ENCODE measurements around the gene C22orf39.
"Not testable (repeated sequence)": the region's sequence is repeated elsewhere in the genome, so short reads cannot be mapped to it uniquely, and the experiment has no call there.

Gene C22orf39

GRCh38 chr22:19443544-19444211, 3.8 kb downstream of the C22orf39 start:
- Histone ChIP-seq H3K36me3 (ENCODE audit: insufficient read depth, insufficient read length, low read length) (peaks cover 48% of the 10 kb centered on the region), H3K27me3 (ENCODE audit: insufficient read depth, insufficient read length) (no peaks in the 10 kb centered on the region), H3K4me1 (ENCODE audit: insufficient read depth, insufficient read length) (no peaks in the 10 kb centered on the region), H3K9me3 (ENCODE audit: insufficient read depth, low read length) (no peaks in the 10 kb centered on the region), H3K4me3 (ENCODE audit: insufficient read length, low read depth) (no peak overlapping the region), H3K9ac (ENCODE audit: insufficient read length, low read depth) (no peak overlapping the region)
- DNase-seq (ENCODE audit: low read depth, low spot score), result no peak
- no peak for TF ChIP-seq ZNF274 (IDR thresholded peaks at IDR 0.05; ENCODE audit: low read depth, low read length)
- TF ChIP-seq YY1 (IDR thresholded peaks at IDR 0.05; ENCODE audit: insufficient read depth, insufficient read length), result no peak
- no peak for TF ChIP-seq SUZ12 (IDR thresholded peaks at IDR 0.05; ENCODE audit: extremely low read depth, insufficient read depth, insufficient read length)

DNA sequence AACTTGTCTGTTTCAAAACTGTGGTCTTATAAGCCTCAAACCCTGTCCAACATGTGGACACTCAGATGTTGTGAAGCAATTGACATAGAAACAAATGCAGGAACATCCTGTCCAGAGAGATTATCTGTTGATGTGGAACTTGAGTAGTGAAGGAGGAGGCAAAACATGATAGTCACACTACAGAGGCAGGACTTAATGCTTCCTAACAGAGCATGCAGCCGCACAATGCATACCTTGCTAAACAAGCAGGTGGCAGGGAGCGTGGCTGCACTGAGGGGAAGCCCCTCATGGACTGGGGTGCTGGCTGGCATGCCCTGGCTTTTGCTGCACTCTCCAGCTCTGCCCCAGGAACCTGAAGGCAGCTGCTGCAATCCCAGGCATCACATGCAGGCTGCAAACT, 5.3 kb downstream of the C22orf39 start:
- no peaks in the 10 kb centered on the region for H3K27me3 ChIP-seq (ENCODE audit: insufficient read depth, insufficient read length)
- H3K4me1 ChIP-seq (ENCODE audit: insufficient read depth, insufficient read length), result no peaks in the 10 kb centered on the region
- H3K9me3 ChIP-seq (ENCODE audit: insufficient read depth, low read length), result no peaks in the 10 kb centered on the region
- TF ChIP-seq ZNF274 (IDR thresholded peaks at IDR 0.05; ENCODE audit: low read depth, low read length), result no peak
- TF ChIP-seq SUZ12 (IDR thresholded peaks at IDR 0.05; ENCODE audit: extremely low read depth, insufficient read depth, insufficient read length), result no peak
- TF ChIP-seq YY1 (IDR thresholded peaks at IDR 0.05; ENCODE audit: insufficient read depth, insufficient read length), result no peak
- no peak overlapping the region for H3K9ac ChIP-seq (ENCODE audit: insufficient read length, low read depth)
- H3K36me3 ChIP-seq (ENCODE audit: insufficient read depth, insufficient read length, low read length), result peaks cover 51% of the 10 kb centered on the region
- no peak for DNase-seq (ENCODE audit: low read depth, low spot score)
- H3K4me3 ChIP-seq (ENCODE audit: insufficient read length, low read depth), result no peak overlapping the region

DNA sequence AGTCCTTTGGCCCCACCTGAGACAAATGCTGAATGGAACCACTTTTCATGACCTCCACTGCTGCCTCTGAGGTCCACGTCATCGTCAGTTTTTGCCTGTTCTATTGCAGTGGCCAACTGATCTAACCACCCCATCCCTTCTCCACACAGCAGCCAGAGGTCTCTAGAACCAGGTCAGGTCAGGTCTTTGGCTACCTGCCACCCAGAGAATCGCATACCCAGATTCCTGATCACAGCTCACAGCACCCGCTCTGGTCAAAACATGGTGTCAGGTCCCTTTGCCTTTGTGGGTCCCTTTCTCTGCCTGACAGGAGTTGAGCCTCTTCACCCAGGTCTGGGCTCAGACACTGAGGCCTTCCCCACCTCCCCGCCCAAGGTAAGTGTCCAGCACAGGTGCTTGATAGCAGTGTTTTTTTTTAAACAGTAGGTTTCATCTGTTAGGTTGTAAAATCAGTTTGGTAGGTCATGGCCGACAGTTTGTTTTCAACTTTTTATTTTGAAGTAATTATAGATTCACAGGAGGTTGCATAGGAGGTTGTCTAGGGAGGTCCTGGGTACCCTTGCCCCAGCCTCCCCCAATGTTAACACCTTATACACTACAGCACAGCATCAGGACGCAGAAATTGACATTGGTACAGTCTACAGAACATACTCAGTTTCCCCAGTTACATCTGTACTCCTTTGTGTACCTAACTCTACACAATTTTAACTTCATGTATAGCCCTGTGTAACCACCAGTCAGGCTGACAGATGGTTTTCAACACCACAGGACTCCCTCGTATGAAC, 6.9 kb downstream of the C22orf39 start:
- Histone ChIP-seq H3K4me3 (ENCODE audit: insufficient read length, low read depth) (no peak overlapping the region), H3K4me1 (ENCODE audit: insufficient read depth, insufficient read length) (no peaks in the 10 kb centered on the region), H3K27me3 (ENCODE audit: insufficient read depth, insufficient read length) (no peaks in the 10 kb centered on the region), H3K36me3 (ENCODE audit: insufficient read depth, insufficient read length, low read length) (peaks cover 47% of the 10 kb centered on the region), H3K9ac (ENCODE audit: insufficient read length, low read depth) (no peak overlapping the region), H3K9me3 (ENCODE audit: insufficient read depth, low read length) (no peaks in the 10 kb centered on the region)
- DNase-seq (ENCODE audit: low read depth, low spot score), result no peak
- TF ChIP-seq ZNF274 (IDR thresholded peaks at IDR 0.05; ENCODE audit: low read depth, low read length), result no peak
- TF ChIP-seq SUZ12 (IDR thresholded peaks at IDR 0.05; ENCODE audit: extremely low read depth, insufficient read depth, insufficient read length), result no peak
- TF ChIP-seq YY1 (IDR thresholded peaks at IDR 0.05; ENCODE audit: insufficient read depth, insufficient read length), result no peak

- H3K9ac ChIP-seq (ENCODE audit: insufficient read length, low read depth), result no peak overlapping the region
- H3K27me3 ChIP-seq (ENCODE audit: insufficient read depth, insufficient read length), result no peaks in the 10 kb centered on the region
- DNase-seq (ENCODE audit: low read depth, low spot score), result no peak
- no peak overlapping the region for H3K4me3 ChIP-seq (ENCODE audit: insufficient read length, low read depth)
- no peaks in the 10 kb centered on the region for H3K4me1 ChIP-seq (ENCODE audit: insufficient read depth, insufficient read length)
- H3K36me3 ChIP-seq (ENCODE audit: insufficient read depth, insufficient read length, low read length), result peaks cover 39% of the 10 kb centered on the region
- TF ChIP-seq ZNF274 (IDR thresholded peaks at IDR 0.05; ENCODE audit: low read depth, low read length) (no peak), YY1 (IDR thresholded peaks at IDR 0.05; ENCODE audit: insufficient read depth, insufficient read length) (no peak), SUZ12 (IDR thresholded peaks at IDR 0.05; ENCODE audit: extremely low read depth, insufficient read depth, insufficient read length) (no peak)
- H3K9me3 ChIP-seq (ENCODE audit: insufficient read depth, low read length), result no peaks in the 10 kb centered on the region
Observed at GRCh38 chr22:19438298-19438697, 9.2 kb downstream of the C22orf39 start.

DNA sequence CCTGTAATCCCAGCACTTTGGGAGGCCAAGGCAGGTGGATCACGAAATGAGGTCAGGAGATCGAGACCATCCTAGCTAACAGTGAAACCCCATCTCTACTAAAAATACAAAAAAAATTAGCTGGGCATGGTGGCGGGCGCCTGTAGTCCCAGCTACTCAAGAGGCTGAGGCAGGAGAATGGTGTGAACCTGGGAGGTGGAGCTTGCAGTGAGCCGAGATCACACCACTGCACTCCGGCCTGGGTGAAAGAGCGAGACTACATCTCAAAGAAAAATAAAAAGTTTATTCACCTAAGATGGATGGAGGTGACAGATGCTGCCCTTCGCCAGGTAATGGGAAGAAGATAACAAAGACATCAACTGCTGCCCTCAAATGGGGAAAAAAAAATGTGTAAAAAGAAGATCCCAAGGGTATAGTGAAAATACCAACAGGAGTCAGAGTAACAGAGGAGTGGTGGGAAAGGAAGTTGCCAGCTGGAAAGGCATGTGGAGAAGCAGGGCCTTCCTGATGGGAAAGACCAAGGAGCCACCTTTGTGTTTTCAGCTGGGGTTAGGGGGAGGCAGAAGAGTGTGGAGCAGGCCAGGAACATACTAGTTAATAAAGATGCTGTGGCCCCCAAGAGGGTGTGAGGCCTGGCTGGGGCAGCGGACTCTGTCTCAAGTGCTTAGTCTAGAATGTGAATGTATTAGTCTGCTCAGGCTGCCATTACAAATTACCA, 10.9 kb downstream of the C22orf39 start:
- not testable (repeated sequence) for H3K4me1 ChIP-seq (ENCODE audit: insufficient read depth, insufficient read length); H3K9me3 ChIP-seq (ENCODE audit: insufficient read depth, low read length); H3K27me3 ChIP-seq (ENCODE audit: insufficient read depth, insufficient read length); DNase-seq (ENCODE audit: low read depth, low spot score); H3K9ac ChIP-seq (ENCODE audit: insufficient read length, low read depth); H3K4me3 ChIP-seq (ENCODE audit: insufficient read length, low read depth)
- peaks cover 32% of the 10 kb centered on the region for H3K36me3 ChIP-seq (ENCODE audit: insufficient read depth, insufficient read length, low read length)

DNA sequence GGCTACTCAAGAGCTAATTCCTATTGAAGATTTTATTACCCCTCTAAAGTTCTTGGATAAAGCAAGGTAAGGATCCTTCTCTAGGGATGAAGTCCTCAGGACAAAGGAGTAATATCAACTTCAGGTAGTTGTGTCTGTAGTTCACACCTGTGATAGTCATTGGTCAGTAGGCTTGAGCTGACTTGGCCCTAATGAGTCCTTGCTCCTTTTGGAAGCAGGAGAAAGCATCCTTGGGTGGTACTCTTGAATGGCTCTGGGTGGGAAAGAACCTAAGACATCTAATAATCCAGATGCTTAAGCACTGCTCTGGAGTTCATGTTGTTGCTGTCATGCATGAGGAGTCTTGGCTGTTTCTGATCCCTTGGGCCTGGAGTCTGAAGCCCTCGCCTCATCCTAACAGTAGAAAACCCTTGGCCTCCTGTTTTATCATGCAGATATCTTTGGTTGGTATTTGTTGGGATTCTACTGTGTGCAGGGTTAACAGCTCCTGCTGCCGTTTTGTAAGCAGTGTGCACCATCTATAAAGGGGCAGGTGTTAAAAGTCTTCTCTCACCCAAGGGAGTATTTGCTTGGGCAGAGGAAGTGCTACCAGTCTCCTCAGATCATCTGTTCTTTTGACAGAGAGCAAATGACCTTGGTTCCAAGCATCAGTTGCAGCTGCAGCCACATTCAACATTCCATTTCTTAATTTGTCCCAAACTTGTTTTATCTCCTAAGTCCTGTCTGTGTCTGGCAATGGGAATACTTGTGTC, 12.5 kb downstream of the C22orf39 start:
- no peaks in the 10 kb centered on the region for H3K27me3 ChIP-seq (ENCODE audit: insufficient read depth, insufficient read length)
- no peaks in the 10 kb centered on the region for H3K9me3 ChIP-seq (ENCODE audit: insufficient read depth, low read length)
- peaks cover 25% of the 10 kb centered on the region for H3K36me3 ChIP-seq (ENCODE audit: insufficient read depth, insufficient read length, low read length)
- no peak for DNase-seq (ENCODE audit: low read depth, low spot score)
- TF ChIP-seq ZNF274 (IDR thresholded peaks at IDR 0.05; ENCODE audit: low read depth, low read length) (no peak), SUZ12 (IDR thresholded peaks at IDR 0.05; ENCODE audit: extremely low read depth, insufficient read depth, insufficient read length) (no peak), YY1 (IDR thresholded peaks at IDR 0.05; ENCODE audit: insufficient read depth, insufficient read length) (no peak)
- peaks cover 2% of the 10 kb centered on the region for H3K4me1 ChIP-seq (ENCODE audit: insufficient read depth, insufficient read length)
- no peak overlapping the region for H3K9ac ChIP-seq (ENCODE audit: insufficient read length, low read depth)
- H3K4me3 ChIP-seq (ENCODE audit: insufficient read length, low read depth), result no peak overlapping the region

Data from NT2/D1 (cell line).